Epithelial cell of esophagus (primary cell): ENCODE data around the gene IDH1.

ENCODE experiments used
- DNase-seq: peaks from one replicate; pipeline ENCODE4 v3.0.0; 2010; ENCODE audit warnings: low read depth
- H3K4me3 ChIP-seq: 2 replicates; pipeline ENCODE4 v1.5.1; 2011; ENCODE audit warnings: mild to moderate bottlenecking, low read length, control low read depth
- CTCF ChIP-seq: IDR thresholded peaks from 2 replicates; pipeline ENCODE4 v1.5.1; 2011; ENCODE audit warnings: low read depth, mild to moderate bottlenecking, low read length, control low read depth, inconsistent platforms; ENCODE audit not compliant: insufficient read depth; ENCODE audit errors: missing control alignments

The IDH1 gene

GRCh38 chr2:208254871-208255556 is at the start of gene IDH1:
Gene IDH1 (minus strand): TSS chr2:208255071. CDS start chr2:208251551, 3,520 bp downstream.
- peak within 1 kb of the TSS; percentile 64 for H3K4me3 ChIP-seq
- TF ChIP-seq CTCF: no peak
- peak; percentile 93 for DNase-seq

- H3K4me3 ChIP-seq: no peak overlapping the region
- no peak for DNase-seq
- no peak for TF ChIP-seq CTCF
Observed at GRCh38 chr2:208304157-208304556, 49.3 kb upstream of the IDH1 start.

DNA sequence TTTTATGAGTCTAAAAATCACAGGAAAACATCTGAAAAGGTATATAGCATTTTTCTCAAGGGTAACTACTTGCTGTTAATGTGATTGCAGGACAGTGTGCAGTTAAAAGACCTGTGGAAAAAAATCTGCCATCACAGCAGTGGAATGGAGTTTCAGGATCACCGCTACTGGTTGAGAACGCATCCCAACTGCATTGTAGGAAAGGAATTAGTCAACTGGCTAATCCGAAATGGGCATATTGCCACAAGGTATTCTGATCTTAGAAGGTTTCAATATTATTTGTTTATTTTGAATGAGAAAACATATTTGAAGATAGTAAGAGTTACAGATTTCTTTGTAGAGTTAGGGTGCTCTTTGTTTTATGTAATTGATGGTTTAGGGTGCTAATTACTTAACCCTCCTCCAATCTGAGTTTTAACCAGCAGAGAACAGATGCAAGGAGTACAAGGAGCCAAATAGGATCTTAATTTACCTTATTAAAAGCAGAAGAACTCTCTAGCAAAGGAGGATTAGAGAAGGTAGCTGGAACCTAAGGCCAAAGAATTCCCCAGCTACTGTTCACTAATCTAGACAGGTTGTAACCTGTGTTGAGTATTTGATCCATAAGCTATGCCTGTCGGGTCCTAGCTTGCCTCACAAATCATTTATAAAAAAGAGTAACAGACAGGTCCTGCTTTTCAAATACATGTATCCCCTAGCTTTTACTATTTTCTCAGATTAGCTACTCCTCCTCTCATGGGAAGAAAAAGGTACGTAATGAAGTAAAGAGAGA is 46.2 kb upstream of the IDH1 start:
- TF ChIP-seq CTCF: no peak
- peak; percentile 87 for DNase-seq
- H3K4me3 ChIP-seq: no peak overlapping the region

- no peak overlapping the region for H3K4me3 ChIP-seq
- TF ChIP-seq CTCF: no peak
- DNase-seq: no peak
Observed at GRCh38 chr2:208297961-208298360, 43.1 kb upstream of the IDH1 start.

DNA sequence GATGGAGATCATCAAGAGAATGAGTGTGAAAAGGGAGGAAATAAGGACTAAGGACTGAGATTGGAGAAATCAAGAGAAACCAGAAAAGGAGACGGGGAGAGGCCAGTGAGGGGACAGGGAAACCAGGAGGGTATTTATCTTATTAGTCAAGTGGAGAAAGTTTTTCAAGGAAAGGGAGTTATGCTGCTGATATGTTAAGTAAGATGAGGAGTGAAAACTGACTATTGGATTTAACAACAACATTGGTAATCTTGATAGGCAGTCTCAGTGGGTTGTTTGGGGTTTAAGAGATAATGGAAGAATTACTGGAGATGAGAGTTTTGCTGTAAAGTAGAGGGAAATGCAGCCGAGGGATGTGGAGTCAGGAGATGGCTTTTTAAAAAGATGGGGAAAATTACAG is 41.7 kb upstream of the IDH1 start:
- no peak for TF ChIP-seq CTCF
- no peak for DNase-seq

DNA sequence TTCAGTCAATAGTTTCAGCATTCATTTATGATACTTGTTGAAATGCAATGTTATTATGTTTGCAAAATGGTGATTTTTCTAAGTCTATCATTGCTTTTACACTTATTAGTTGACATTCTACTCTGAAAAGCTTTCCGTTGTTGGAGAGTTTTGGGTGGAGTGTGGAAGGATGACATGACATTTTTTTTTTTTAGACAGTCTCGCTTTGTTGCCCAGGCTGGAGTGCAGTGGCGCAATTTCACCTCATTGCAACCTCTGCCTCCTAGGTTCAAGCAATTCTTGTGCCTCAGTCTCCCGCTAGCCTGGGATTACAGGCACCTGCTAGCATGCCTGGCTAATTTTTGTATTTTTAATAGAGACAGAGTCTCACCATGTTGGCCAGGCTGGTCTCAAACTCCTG is 41.0 kb upstream of the IDH1 start:
- no peak for TF ChIP-seq CTCF
- DNase-seq: no peak

More for the DNA sequence above, 41.7 kb upstream of the IDH1 start:
- no peak overlapping the region for H3K4me3 ChIP-seq

More for the DNA sequence above, 41.0 kb upstream of the IDH1 start:
- H3K4me3 ChIP-seq: no peak overlapping the region
